ENCODE results near the gene GRPEL1. TPM values are rescaled to one million over a fixed set of nuclear protein-coding genes. Genes with fewer than 3 reads are reported as not detected.

GRPEL1 gene
- total and polyA plus RNA-seq, 2 of the 13 experiments (the other 11 are each of a cell fraction or from before 2014, with no cell fraction given) = 32.3 to 141 TPM

DNA sequence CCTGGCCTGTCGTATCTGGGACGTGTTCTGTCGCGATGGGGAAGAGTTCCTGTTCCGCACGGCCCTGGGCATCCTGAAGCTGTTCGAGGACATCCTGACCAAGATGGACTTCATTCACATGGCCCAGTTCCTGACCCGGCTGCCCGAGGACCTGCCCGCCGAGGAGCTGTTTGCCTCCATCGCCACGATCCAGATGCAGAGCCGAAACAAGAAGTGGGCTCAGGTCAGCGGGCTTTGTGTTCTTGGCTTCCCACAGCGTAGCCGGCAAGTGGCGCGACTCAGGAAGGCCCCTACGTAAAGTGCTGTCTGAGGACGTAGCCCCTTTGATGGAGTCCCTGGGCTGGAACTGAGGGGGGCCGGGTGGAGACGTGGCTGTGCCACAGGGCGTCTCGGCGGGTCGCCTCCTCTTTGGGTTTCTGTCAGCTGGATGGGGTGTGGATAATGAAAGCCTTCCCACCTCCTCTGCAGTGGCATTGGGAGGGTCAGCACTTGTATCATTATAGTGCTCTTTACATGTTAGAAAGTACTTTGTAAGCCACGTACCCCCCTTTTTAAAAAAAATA, 42.7 kb downstream of the GRPEL1 start (continued):
- TF ChIP-seq, protein P1, sequence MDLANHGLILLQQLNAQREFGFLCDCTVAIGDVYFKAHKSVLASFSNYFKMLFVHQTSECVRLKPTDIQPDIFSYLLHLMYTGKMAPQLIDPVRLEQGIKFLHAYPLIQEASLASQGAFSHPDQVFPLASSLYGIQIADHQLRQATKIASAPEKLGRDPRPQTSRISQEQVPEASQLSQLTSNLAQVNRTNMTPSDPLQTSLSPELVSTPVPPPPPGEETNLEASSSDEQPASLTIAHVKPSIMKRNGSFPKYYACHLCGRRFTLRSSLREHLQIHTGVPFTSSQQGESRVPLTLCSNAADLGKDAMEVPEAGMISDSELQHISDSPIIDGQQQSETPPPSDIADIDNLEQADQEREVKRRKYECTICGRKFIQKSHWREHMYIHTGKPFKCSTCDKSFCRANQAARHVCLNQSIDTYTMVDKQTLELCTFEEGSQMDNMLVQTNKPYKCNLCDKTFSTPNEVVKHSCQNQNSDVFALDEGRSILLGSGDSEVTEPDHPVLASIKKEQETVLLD (CRISPR knock-in tag; IDR thresholded peaks at IDR 0.05; ENCODE audit: low read depth) = no peak
- TF ChIP-seq ZNF672 (CRISPR knock-in tag; IDR thresholded peaks at IDR 0.05) (no peak), RFX3 (CRISPR knock-in tag; IDR thresholded peaks at IDR 0.05) (no peak)
- TF ChIP-seq, protein P2, sequence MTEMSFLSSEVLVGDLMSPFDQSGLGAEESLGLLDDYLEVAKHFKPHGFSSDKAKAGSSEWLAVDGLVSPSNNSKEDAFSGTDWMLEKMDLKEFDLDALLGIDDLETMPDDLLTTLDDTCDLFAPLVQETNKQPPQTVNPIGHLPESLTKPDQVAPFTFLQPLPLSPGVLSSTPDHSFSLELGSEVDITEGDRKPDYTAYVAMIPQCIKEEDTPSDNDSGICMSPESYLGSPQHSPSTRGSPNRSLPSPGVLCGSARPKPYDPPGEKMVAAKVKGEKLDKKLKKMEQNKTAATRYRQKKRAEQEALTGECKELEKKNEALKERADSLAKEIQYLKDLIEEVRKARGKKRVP (CRISPR knock-in tag; IDR thresholded peaks at IDR 0.05) = no peak
- TF ChIP-seq, protein P3, sequence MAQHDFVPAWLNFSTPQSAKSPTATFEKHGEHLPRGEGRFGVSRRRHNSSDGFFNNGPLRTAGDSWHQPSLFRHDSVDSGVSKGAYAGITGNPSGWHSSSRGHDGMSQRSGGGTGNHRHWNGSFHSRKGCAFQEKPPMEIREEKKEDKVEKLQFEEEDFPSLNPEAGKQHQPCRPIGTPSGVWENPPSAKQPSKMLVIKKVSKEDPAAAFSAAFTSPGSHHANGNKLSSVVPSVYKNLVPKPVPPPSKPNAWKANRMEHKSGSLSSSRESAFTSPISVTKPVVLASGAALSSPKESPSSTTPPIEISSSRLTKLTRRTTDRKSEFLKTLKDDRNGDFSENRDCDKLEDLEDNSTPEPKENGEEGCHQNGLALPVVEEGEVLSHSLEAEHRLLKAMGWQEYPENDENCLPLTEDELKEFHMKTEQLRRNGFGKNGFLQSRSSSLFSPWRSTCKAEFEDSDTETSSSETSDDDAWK (CRISPR knock-in tag; IDR thresholded peaks at IDR 0.05) = no peak

DNA sequence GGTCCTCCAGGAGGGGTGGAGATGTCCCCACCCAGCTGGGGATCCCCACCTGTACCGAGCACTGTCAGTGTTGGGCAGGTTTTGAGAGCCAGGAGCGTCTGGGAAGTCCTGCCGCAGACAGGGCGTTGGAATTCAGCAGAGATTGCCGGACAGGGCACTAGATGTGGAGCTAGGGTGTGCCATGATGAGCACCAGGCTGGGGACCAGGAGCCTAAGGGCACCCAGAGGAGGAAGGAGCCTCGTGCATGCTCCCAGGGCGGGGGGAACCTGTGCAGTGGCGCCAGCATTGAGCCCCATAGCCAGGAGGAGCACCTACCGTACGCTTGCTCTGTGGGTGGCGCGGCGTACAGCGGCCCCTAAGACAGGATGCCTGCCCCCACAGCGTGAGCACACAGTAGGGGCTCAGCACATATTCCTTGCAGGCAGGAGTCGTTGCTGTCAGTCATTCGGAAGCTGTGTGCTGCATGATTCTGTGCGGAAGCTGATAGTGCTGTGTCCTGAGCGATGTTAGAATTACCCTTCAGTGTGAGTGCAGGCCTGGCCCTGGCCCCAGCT, 43.5 kb downstream of the GRPEL1 start:
- H2AFZ ChIP-seq (ENCODE audit: low read length) = no peak overlapping the region
- H4K20me1 ChIP-seq (ENCODE audit: insufficient read depth, low read length) = no peaks in the 10 kb centered on the region
- H3K79me2 ChIP-seq (ENCODE audit: insufficient read depth, low read length) = no peaks in the 10 kb centered on the region
- no peak overlapping the region for H3K9ac ChIP-seq (ENCODE audit: insufficient read depth, low read depth, low read length)
- DNase-seq (ENCODE audit: low spot score) (no peak), ATAC-seq (no peak), FAIRE-seq (no peak)
- H3K9me3 ChIP-seq (ENCODE audit: low read length) = no peaks in the 10 kb centered on the region
- whole genome bisulfite sequencing (ENCODE audit: low lambda C conversion rate) = 97% methylated on average over 6 of the region's 19 CpGs
- H3K27me3 ChIP-seq (ENCODE audit: control insufficient read depth in 1 of 2, insufficient read depth in 2 of 2, low read length in 2 of 2) = no peaks in the 10 kb centered on the region
- ChIA-PET POLR2A (no interaction called here), CTCF (ENCODE audit: low intra/inter-chr PET ratio, low total read pairs) (no interaction called here)
- in situ Hi-C loops (cut with HindIII; ENCODE audit: extremely low pct_ligation_motif_present, low pct_unique_long_range_greater_than_20kb) = no loop called here
- no peak overlapping the region for H3K4me2 ChIP-seq (ENCODE audit: low read depth, low read length)
- H3K27ac ChIP-seq (ENCODE audit: extremely low read length, insufficient read depth, low read length) = no peak overlapping the region
- H3K4me3 ChIP-seq (replicated peaks in 1 of 3; ENCODE audit: insufficient read depth in 1 of 3, low read depth in 2 of 3, low read length in 3 of 3) = no peak overlapping the region
- no TSS peak for BruUV-seq (replicated peaks)
- H3K36me3 ChIP-seq (replicated peaks in 1 of 2; ENCODE audit: control insufficient read depth in 1 of 2, insufficient read depth in 2 of 2, low read length in 2 of 2) = peaks cover 22 to 65% of the 10 kb centered on the region in 2 experiments; a peak in 4 of 5 replicates
- intact Hi-C loops (cut with micrococcal nuclease; ENCODE audit: unreplicated experiment) = no loop called here
- peaks cover 34% of the 10 kb centered on the region for H3K4me1 ChIP-seq (ENCODE audit: insufficient read depth, low read length)
- TF ChIP-seq NCOR1 (IDR thresholded peaks at IDR 0.05; ENCODE audit: borderline replicate concordance, low read length) (no peak), FOXA3 (CRISPR knock-in tag; IDR thresholded peaks at IDR 0.05) (no peak), MBD4 (IDR thresholded peaks at IDR 0.05; ENCODE audit: borderline replicate concordance, low read length) (no peak), CHCHD3 (CRISPR knock-in tag; IDR thresholded peaks at IDR 0.05) (no peak), ATF1 (CRISPR knock-in tag; IDR thresholded peaks at IDR 0.05) (no peak), ZBTB7B (CRISPR knock-in tag; IDR thresholded peaks at IDR 0.05) (no peak), ATRX (CRISPR knock-in tag; IDR thresholded peaks at IDR 0.05; ENCODE audit: borderline replicate concordance) (no peak)
- TF ChIP-seq, protein P4, sequence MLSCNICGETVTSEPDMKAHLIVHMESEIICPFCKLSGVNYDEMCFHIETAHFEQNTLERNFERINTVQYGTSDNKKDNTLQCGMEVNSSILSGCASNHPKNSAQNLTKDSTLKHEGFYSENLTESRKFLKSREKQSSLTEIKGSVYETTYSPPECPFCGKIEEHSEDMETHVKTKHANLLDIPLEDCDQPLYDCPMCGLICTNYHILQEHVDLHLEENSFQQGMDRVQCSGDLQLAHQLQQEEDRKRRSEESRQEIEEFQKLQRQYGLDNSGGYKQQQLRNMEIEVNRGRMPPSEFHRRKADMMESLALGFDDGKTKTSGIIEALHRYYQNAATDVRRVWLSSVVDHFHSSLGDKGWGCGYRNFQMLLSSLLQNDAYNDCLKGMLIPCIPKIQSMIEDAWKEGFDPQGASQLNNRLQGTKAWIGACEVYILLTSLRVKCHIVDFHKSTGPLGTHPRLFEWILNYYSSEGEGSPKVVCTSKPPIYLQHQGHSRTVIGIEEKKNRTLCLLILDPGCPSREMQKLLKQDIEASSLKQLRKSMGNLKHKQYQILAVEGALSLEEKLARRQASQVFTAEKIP (CRISPR knock-in tag; IDR thresholded peaks at IDR 0.05; ENCODE audit: borderline replicate concordance) = no peak
- TF ChIP-seq, protein P5, sequence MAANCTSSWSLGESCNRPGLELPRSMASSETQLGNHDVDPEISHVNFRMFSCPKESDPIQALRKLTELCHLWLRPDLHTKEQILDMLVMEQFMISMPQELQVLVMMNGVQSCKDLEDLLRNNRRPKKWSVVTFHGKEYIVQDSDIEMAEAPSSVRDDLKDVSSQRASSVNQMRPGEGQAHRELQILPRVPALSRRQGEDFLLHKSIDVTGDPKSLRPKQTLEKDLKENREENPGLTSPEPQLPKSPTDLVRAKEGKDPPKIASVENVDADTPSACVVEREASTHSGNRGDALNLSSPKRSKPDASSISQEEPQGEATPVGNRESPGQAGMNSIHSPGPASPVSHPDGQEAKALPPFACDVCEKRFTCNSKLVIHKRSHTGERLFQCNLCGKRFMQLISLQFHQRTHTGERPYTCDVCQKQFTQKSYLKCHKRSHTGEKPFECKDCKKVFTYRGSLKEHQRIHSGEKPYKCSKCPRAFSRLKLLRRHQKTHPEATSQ (CRISPR knock-in tag; IDR thresholded peaks at IDR 0.05; ENCODE audit: borderline replicate concordance) = no peak
- TF ChIP-seq, protein P6, sequence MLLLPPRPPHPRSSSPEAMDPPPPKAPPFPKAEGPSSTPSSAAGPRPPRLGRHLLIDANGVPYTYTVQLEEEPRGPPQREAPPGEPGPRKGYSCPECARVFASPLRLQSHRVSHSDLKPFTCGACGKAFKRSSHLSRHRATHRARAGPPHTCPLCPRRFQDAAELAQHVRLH (CRISPR knock-in tag; IDR thresholded peaks at IDR 0.05; ENCODE audit: borderline replicate concordance, low read depth) = no peak

All from HepG2 (cell line).